ENCODE results near the gene COX6A2.

Gene COX6A2

DNA sequence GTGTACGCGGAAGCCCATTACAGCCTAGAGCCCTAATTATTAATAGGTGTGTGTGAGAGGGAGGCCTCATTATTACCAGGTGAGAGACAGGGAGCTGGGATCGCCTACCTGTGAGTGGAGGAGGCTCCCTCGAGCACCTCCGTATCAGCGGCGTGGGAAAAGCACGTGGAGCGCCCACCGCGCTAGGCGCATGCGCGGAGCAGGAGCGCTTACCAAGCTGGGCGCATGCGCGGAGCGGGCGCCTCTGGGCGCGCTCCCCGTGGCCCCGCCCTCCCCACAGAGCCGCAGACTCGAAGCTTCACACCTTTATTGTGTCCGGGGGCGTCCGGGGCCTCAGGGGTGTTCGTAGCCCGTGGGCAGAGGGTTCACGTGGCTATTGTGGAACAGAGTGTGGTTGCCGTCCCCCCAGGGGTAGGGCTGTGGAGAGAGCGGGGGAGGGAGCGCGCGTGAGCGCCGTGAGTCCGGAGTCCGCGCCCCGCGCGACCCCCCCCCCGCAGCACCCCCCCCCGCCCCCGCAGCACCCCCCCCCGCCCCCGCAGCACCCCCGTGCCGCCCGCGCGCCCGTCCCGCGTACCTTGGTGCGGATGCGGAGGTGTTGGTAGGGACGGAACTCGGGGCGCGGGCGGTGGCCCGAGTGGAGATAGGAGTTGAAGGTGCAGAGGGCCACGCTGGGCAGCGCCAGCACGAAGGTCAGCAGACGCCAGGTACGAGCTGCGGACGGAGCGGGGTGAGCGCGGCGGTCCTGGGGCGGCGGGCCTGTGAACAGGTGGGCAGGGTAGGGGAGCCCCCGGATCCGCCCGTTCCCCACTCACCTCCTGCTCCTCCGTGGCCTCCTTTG, 500 bp downstream of the COX6A2 start:
- Histone ChIP-seq H3K27me3 (peaks cover 0 to 16% of the 10 kb centered on the region in 2 donors), H3K36me3 (no peaks in the 10 kb centered on the region), H3K27ac (peak overlapping the region in 1 of 2 donors; percentile 60), H3K4me1 (peaks cover 0 to 9% (median 3%) of the 10 kb centered on the region in 4 donors), H3K4me3 (peak overlapping the region; percentile 44 to 56), H3K9me3 (no peaks in the 10 kb centered on the region)
- DNase-seq = peak; percentile 28 to 62
- intact Hi-C loops (cut with DNase I; ENCODE audit: low total_unique reads) = no loop called here
- TF ChIP-seq, protein P1, sequence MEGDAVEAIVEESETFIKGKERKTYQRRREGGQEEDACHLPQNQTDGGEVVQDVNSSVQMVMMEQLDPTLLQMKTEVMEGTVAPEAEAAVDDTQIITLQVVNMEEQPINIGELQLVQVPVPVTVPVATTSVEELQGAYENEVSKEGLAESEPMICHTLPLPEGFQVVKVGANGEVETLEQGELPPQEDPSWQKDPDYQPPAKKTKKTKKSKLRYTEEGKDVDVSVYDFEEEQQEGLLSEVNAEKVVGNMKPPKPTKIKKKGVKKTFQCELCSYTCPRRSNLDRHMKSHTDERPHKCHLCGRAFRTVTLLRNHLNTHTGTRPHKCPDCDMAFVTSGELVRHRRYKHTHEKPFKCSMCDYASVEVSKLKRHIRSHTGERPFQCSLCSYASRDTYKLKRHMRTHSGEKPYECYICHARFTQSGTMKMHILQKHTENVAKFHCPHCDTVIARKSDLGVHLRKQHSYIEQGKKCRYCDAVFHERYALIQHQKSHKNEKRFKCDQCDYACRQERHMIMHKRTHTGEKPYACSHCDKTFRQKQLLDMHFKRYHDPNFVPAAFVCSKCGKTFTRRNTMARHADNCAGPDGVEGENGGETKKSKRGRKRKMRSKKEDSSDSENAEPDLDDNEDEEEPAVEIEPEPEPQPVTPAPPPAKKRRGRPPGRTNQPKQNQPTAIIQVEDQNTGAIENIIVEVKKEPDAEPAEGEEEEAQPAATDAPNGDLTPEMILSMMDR (IDR thresholded peaks at IDR 0.05) = no peak

- peaks cover 0 to 9% (median 3%) of the 10 kb centered on the region in 4 donors for H3K4me1 ChIP-seq
- H3K9me3 ChIP-seq = no peaks in the 10 kb centered on the region
- no peak overlapping the region for H3K27ac ChIP-seq
- H3K36me3 ChIP-seq = no peaks in the 10 kb centered on the region
- no peak overlapping the region for H3K4me3 ChIP-seq
- intact Hi-C loops (cut with DNase I; ENCODE audit: low total_unique reads) = no loop called here
- H3K27me3 ChIP-seq = peaks cover 0 to 28% of the 10 kb centered on the region in 2 donors
- DNase-seq = no peak
- TF ChIP-seq, protein P1 (IDR thresholded peaks at IDR 0.05) = no peak
Measured at GRCh38 chr16:31423801-31424200, 4.4 kb downstream of the COX6A2 start.

GRCh38 chr16:31423241-31423640, 4.9 kb downstream of the COX6A2 start:
- H3K27me3 ChIP-seq = peaks cover 0 to 33% of the 10 kb centered on the region in 2 donors
- TF ChIP-seq, protein P1 (IDR thresholded peaks at IDR 0.05) = no peak
- H3K36me3 ChIP-seq = no peaks in the 10 kb centered on the region
- peaks cover 0 to 9% (median 2%) of the 10 kb centered on the region in 4 donors for H3K4me1 ChIP-seq
- intact Hi-C loops (cut with DNase I; ENCODE audit: low total_unique reads) = no loop called here
- H3K4me3 ChIP-seq = no peak overlapping the region
- no peak for DNase-seq
- H3K9me3 ChIP-seq = no peaks in the 10 kb centered on the region
- H3K27ac ChIP-seq = no peak overlapping the region

GRCh38 chr16:31421587-31421986, 6.6 kb downstream of the COX6A2 start:
- intact Hi-C loops (cut with DNase I; ENCODE audit: low total_unique reads) = no loop called here
- no peak overlapping the region for H3K27ac ChIP-seq
- H3K27me3 ChIP-seq = peaks cover 0 to 34% of the 10 kb centered on the region in 2 donors
- no peak for DNase-seq
- H3K36me3 ChIP-seq = no peaks in the 10 kb centered on the region
- no peaks in the 10 kb centered on the region for H3K4me1 ChIP-seq
- no peaks in the 10 kb centered on the region for H3K9me3 ChIP-seq
- TF ChIP-seq, protein P1 (IDR thresholded peaks at IDR 0.05) = no peak
- no peak overlapping the region for H3K4me3 ChIP-seq

DNA sequence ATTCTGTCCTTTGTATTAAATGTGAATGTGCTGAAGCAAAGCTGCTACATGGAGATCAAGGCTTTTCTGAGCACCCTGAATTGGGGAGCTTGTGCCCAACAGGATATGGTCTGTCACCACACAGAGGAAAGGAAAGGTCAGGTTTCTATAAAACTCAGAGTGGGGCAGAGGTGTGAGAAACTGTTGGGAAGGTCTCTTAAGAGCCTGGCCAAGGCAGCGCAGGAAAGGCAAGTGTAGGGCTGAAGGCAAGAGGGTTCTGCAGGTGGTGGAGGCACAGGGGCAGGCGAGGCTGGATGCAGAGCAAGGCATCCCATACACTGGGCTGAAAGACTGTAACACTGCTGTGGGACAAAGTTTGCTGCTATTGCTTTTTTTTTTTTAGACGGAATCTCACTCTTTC, 8.1 kb downstream of the COX6A2 start:
- TF ChIP-seq, protein P1 (IDR thresholded peaks at IDR 0.05) = no peak
- Histone ChIP-seq H3K4me3 (no peak overlapping the region), H3K27ac (no peak overlapping the region), H3K27me3 (peaks cover 0 to 26% of the 10 kb centered on the region in 2 donors), H3K4me1 (no peaks in the 10 kb centered on the region), H3K9me3 (no peaks in the 10 kb centered on the region), H3K36me3 (no peaks in the 10 kb centered on the region)
- DNase-seq = no peak
- intact Hi-C loops (cut with DNase I; ENCODE audit: low total_unique reads) = no loop called here

Measured in tibial artery (tissue), 4 donors.